ENCODE results near the gene CDH6. TPM values are rescaled to one million over a fixed set of nuclear protein-coding genes. Genes with fewer than 3 reads are reported as not detected.

The CDH6 gene
- total RNA-seq, 1 experiment from 2014 or later: 0.12 TPM

DNA sequence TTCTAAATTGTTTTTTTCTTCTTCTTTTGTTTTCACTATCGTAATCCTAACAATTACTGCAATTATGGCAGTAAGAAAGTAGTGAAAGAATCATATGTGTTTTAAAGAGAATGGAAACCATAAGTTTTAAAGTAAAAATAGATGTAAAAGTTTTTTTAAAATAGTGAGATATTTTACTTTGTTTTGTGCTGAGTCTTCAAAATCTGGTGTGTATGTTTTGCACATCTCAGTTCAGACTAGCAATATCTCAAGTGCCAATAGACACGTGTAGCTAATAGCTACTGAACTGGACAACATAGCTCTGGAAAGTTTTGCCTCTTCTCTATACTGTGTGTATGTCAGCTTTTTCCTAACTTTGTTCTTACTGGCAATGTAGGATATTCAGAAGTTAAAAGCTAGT, 45.0 kb downstream of the CDH6 start:
- Histone ChIP-seq H3K27ac (ENCODE audit: low read depth, low read length) (no peak overlapping the region), H4K20me1 (ENCODE audit: insufficient read depth) (no peaks in the 10 kb centered on the region), H3K9me3 (ENCODE audit: control insufficient read depth in 1 of 2, insufficient read depth in 1 of 2, low read depth in 1 of 2, low read length in 2 of 2) (no peaks in the 10 kb centered on the region), H3K4me1 (ENCODE audit: control insufficient read depth in 1 of 2, insufficient read depth in 2 of 2, low read length in 2 of 2) (no peaks in the 10 kb centered on the region), H2AFZ (ENCODE audit: low read depth, low read length, poor library complexity, severe bottlenecking) (no peak overlapping the region), H3K79me2 (ENCODE audit: insufficient read depth, low read length) (no peaks in the 10 kb centered on the region), H3K4me3 (replicated peaks in 1 of 2; ENCODE audit: low read depth in 1 of 2, low read length in 2 of 2) (no peak overlapping the region), H3K4me2 (ENCODE audit: low read length) (no peak overlapping the region), H3K9me2 (ENCODE audit: insufficient read depth) (no peaks in the 10 kb centered on the region), H3K9ac (ENCODE audit: low read length) (no peak overlapping the region), H3K27me3 (ENCODE audit: insufficient read depth, low read length) (no peaks in the 10 kb centered on the region), H3K36me3 (ENCODE audit: control insufficient read depth in 1 of 2, insufficient read depth in 2 of 2, low read length in 2 of 2) (no peaks in the 10 kb centered on the region)
- no TSS peak for BruUV-seq (replicated peaks)
- intact Hi-C loops (cut with micrococcal nuclease): no loop called here
- no peak for DNase-seq (ENCODE audit: low read depth, low spot score)
- POLR2A ChIA-PET: no interaction called here
- CTCF ChIA-PET: no interaction called here
- RAD21 ChIA-PET (ENCODE audit: low non-redundant PET in 1 of 2, low total read pairs in 2 of 2, uncharacterized antibody in 2 of 2, unreplicated experiment in 2 of 2): no interaction called here
- ATAC-seq: no peak
- TF ChIP-seq, protein P1, sequence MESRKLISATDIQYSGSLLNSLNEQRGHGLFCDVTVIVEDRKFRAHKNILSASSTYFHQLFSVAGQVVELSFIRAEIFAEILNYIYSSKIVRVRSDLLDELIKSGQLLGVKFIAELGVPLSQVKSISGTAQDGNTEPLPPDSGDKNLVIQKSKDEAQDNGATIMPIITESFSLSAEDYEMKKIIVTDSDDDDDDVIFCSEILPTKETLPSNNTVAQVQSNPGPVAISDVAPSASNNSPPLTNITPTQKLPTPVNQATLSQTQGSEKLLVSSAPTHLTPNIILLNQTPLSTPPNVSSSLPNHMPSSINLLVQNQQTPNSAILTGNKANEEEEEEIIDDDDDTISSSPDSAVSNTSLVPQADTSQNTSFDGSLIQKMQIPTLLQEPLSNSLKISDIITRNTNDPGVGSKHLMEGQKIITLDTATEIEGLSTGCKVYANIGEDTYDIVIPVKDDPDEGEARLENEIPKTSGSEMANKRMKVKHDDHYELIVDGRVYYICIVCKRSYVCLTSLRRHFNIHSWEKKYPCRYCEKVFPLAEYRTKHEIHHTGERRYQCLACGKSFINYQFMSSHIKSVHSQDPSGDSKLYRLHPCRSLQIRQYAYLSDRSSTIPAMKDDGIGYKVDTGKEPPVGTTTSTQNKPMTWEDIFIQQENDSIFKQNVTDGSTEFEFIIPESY (IDR thresholded peaks at IDR 0.05; ENCODE audit: extremely low read depth, insufficient replicate concordance, low read length): no peak
- TF ChIP-seq CEBPB (IDR thresholded peaks at IDR 0.05; ENCODE audit: low read depth) (no peak), POLR2AphosphoS5 (IDR thresholded peaks at IDR 0.05; ENCODE audit: low read depth, low read length) (no peak), POLR2A (IDR thresholded peaks at IDR 0.05; ENCODE audit: borderline replicate concordance, extremely low read depth, insufficient read depth, insufficient read length) (no peak), SIN3A (IDR thresholded peaks at IDR 0.05; ENCODE audit: low read depth) (no peak), TCF7L2 (IDR thresholded peaks at IDR 0.05; ENCODE audit: borderline replicate concordance, extremely low read depth, insufficient read depth, insufficient read length) (no peak)
- TF ChIP-seq, protein P2, sequence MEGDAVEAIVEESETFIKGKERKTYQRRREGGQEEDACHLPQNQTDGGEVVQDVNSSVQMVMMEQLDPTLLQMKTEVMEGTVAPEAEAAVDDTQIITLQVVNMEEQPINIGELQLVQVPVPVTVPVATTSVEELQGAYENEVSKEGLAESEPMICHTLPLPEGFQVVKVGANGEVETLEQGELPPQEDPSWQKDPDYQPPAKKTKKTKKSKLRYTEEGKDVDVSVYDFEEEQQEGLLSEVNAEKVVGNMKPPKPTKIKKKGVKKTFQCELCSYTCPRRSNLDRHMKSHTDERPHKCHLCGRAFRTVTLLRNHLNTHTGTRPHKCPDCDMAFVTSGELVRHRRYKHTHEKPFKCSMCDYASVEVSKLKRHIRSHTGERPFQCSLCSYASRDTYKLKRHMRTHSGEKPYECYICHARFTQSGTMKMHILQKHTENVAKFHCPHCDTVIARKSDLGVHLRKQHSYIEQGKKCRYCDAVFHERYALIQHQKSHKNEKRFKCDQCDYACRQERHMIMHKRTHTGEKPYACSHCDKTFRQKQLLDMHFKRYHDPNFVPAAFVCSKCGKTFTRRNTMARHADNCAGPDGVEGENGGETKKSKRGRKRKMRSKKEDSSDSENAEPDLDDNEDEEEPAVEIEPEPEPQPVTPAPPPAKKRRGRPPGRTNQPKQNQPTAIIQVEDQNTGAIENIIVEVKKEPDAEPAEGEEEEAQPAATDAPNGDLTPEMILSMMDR (IDR thresholded peaks at IDR 0.05 in 2 of 3, conservative IDR thresholded peaks at IDR 0.05 in 1 of 3; ENCODE audit: borderline replicate concordance in 1 of 3, insufficient read depth in 1 of 3, low read depth in 2 of 3, low read length in 2 of 3): no peak
